GM18526 (cell line): ENCODE results near the gene LMNTD1.

Experiments
- POLR2A ChIP-seq: IDR thresholded peaks from 3 replicates; pipeline ENCODE4 v1.6.1; 2011; ENCODE audit not compliant: insufficient read length; ENCODE audit errors: extremely low read depth

Gene LMNTD1

DNA sequence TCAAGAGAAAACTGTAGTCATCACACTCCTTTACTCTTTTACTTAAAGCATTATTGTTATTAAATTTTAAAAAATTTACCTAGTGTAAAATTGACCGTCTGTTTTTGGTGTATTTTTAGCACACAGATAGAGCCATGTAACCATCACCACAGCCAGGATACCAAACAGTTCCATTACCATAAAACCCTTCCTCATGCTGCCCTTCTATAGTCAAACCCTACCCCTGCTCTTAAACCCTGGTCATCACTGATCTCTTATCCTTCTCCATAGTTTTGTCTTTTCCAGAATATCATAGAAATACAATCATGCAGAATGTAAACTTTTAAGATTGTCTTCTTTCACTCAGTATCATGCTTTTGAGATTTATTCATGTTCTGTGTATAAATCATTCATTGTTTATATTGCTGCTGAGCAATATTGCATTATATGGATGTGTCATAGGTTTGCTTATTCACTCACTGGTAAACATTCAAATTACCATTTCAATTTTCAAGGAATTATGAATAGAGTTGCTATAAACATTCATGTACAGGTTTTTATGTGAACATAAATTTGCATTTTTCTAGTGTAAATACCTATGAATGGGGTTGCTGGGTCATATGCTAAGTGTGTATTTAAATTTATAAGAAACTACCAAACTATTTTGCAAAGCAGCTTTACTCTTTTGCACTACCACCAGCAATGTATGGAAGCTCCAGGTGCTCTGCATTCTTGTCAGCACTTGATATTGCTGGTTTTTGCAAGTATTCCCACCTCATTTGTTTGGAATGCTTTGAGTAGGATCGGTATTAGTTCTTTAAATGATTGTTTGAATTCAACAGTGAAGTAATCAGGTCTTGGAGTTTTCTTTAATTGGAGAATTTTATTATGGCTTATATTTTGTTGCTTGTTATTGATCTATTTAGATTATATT is 125.5 kb downstream of the LMNTD1 start:
- TF ChIP-seq POLR2A = no peak
